PC-3 (cell line): Measurements from ENCODE around the gene POLA2.

ENCODE experiments used
- CTCF ChIP-seq: fragments of 300-600 bp; sonication (generic); conservative IDR thresholded peaks from 2 replicates; pipeline ENCODE4 v1.5.1; 2017; ENCODE audit warnings: antibody characterized with exemption, low read depth, mild to moderate bottlenecking, low read length
- EZH2 ChIP-seq: fragments of 300-600 bp; sonication (generic); IDR thresholded peaks from one replicate; pipeline ENCODE4 v1.6.1; 2017; ENCODE audit warnings: antibody characterized with exemption, mild to moderate bottlenecking, low read length; ENCODE audit not compliant: unreplicated experiment
- EZH2phosphoT487 ChIP-seq: fragments of 300-600 bp; sonication (generic); IDR thresholded peaks from 2 replicates; pipeline ENCODE4 v1.6.1; 2018; ENCODE audit warnings: mild to moderate bottlenecking, antibody characterized with exemption, low read length, borderline replicate concordance

- TF ChIP-seq CTCF (no peak), EZH2 (no peak), EZH2phosphoT487 (no peak)
These were observed 14.1 kb downstream of the POLA2 start for GRCh38 chr11:65275906-65276305.
